Heart right ventricle (tissue), 16 donors: Measurements from ENCODE around the gene EFNB3. TPM values are rescaled to one million over a fixed set of nuclear protein-coding genes. Genes with fewer than 3 reads are reported as not detected.
A peak's percentile ranks its signal among the peaks of the same experiment; 100 is the strongest.

ENCODE experiments used
- ATAC-seq, 8 donors: fragments of 200-7000 bp; cut with Tn5 transposase; one replicate each; pipeline ENCODE4 v1.9.1; 2020; ENCODE audit warnings: mild to moderate bottlenecking in 8 of 8, moderate library complexity in 8 of 8, moderate number of reproducible peaks in 1 of 8
- DNase-seq, 2 donors: peaks; one replicate each; pipeline ENCODE4 v3.0.0-alpha.2; 2020
- H3K27ac ChIP-seq, 10 donors: fragments of 200-600 bp; sonication (generic) in 2 of 10; one replicate each; pipeline versions ENCODE4 v1.5.0 to v1.8.0; 2020 to 2022; ENCODE audit warnings: mild to moderate bottlenecking in 3 of 10
- H3K27me3 ChIP-seq, 7 donors: fragments of 200-600 bp; one replicate each; pipeline ENCODE4 v1.8.0; 2021 to 2022; ENCODE audit warnings: mild to moderate bottlenecking in 2 of 7
- H3K36me3 ChIP-seq, 9 donors: fragments of 200-600 bp; sonication (generic) in 1 of 9; one replicate each; pipeline versions ENCODE4 v1.5.0 to v1.8.0; 2020 to 2022; ENCODE audit warnings: mild to moderate bottlenecking in 2 of 9
- H3K4me1 ChIP-seq, 9 donors: fragments of 200-600 bp; sonication (generic) in 1 of 9; one replicate each; pipeline versions ENCODE4 v1.5.0 to v1.8.0; 2020 to 2022; ENCODE audit warnings: mild to moderate bottlenecking in 4 of 9
- H3K4me3 ChIP-seq, 10 donors: fragments of 200-600 bp; sonication (generic) in 2 of 10; one replicate each; pipeline versions ENCODE4 v1.5.0 to v1.8.0; 2020 to 2022; ENCODE audit warnings: mild to moderate bottlenecking in 7 of 10, moderate library complexity in 2 of 10
- H3K9me3 ChIP-seq, 11 donors: fragments of 200-600 bp in 10 of 11; sonication (generic) in 2 of 11; one replicate each; pipeline versions ENCODE4 v1.5.0 to v1.8.0; 2013 to 2022; ENCODE audit warnings: mild to moderate bottlenecking in 2 of 11, control low read depth in 1 of 11, moderate library complexity in 1 of 11
- CTCF ChIP-seq, 9 donors: fragments of 200-600 bp; sonication (generic) in 2 of 9; IDR thresholded peaks; one replicate each; pipeline versions ENCODE4 v1.5.0 to v1.8.0; 2021 to 2022; ENCODE audit warnings: antibody characterized with exemption in 9 of 9, mild to moderate bottlenecking in 5 of 9, moderate library complexity in 1 of 9
- WGBS, 2 donors: extraction: QIAGEN DNeasy Blood & Tissue Kit; methylation state at CpG; one replicate each; pipeline ENCODE4 v1.1.7; 2013; ENCODE audit warnings: inconsistent platforms in 1 of 2; 5-methylcytosine and 5-hydroxymethylcytosine counted together
- intact Hi-C, 10 donors: fragments of 100-400 bp; cut with DNase I; formaldehyde crosslinking; loops; one replicate each; pipeline versions ENCODE4 v1.11.1 to v1.14.2; 2022
- polyA plus RNA-seq, 2 donors: library from polyadenylated mRNA; stranded (reverse); fragments of 200-250 nt; gene quantifications; one replicate each; pipeline ENCODE4 v1.2.3, GENCODE V29; 2013
- total RNA-seq, 10 donors: library from RNA; stranded (reverse); fragmentation: NEBNext Ultra II Directional in 3 of 10; extraction: Animal tissue kit (Norgen Biotek cat#: 25700) in 3 of 10; gene quantifications; one replicate each; pipeline versions ENCODE4 v1.2.1 to v1.2.4, GENCODE V29; 2021 to 2023
- donor health status: Arrhythmogenic right ventricular cardiomyopathy.
- donor health status: ischemic (EF 13 %, LVEDD 7.1; RV severe dilation, severe dysfunction).
- donor health status: healthy with polysubstance abuse.
- donor health status: DM: no; HTN: yes; CAD: no.
- donor health status: DM: no; HTN: no; CAD: no.
- donor health status: ischemic (EF 25% LVEDD 6.9; RV normal size, moderate dysfunction).
- donor health status: ischemic (EF 25% LVEDD 5.7; RV mildly dilated, moderate dysfunction).
- donor health status: healthy.
- donor health status: DM: yes; HTN: yes; CAD: no.
- donor health status: Ischemic cardiomyopathy.
- donor health status: ischemic (EF 35%, LVEDD 5.7; RV mildly dilated, moderate dysfunction).
- donor health status: nonischemic (EF 11% LVEDD 7.7; RV severe dilation, severe dysfunction).
- donor health status: DM: yes; HTN: yes; CAD: no.
- donor health status: PGD.
- donor health status: ischemic (EF 29% LVEDD 5.4; RV normal size, mild dysfunction).
- donor health status: nonischemic (EF 23%, LVEDD 6.1; RV moderate dilation, normal function).

The EFNB3 gene
- total and polyA plus RNA-seq, 12 donors: 0.17 to 1.3 (median 0.53) TPM

DNA sequence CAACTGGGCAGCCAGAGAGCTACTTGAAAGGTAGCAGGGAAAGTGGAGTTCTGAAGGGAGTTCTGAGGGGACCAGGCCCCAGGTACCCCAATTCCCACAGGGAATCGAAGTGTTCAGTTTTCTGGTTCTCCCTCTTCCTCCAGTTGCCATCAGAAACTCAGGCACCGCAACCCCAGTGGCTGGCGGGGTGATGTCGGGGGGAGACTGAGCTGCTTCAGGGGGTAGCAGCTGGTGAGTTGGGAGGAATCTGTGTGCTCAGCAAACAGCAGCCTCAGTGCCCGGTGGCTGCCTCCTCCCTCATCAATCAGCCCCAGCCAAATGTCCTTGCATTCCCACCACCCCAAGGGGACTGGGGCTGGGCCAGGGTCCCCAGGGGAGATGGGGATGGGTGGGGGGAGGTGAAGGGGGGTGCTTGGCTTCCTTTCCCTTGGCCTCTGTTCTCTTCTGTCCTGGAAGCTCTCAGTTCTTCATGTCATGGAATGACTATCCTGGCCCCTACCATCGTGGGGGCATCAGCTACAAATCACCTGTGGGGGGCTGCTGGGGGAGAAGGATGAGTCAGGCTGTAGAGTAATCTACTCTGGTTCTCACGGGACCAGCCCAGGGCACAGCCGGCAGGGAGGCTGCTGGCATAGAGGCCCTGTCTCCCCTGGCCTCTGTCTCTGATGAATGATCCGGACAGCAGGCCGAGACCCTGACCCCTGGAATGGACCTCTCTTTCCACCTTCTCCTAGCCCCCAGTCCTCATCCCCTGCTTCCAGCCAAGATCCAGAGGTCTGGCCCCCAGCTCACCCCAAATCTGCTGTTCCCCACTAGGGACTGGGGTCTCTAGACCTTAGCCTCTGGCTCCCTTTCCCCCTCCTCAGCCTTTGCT lies 10.0 kb downstream of the EFNB3 start:
- peaks cover 4 to 83% (median 57%) of the 10 kb centered on the region in 7 donors for H3K27me3 ChIP-seq
- peaks cover 3 to 31% (median 8%) of the 10 kb centered on the region in 9 donors for H3K4me1 ChIP-seq
- intact Hi-C loops: no loop called here
- H3K4me3 ChIP-seq: no peak overlapping the region
- 77 to 83% methylated on average over 10 of the region's 10 CpGs for WGBS, 2 donors
- DNase-seq (no peak), ATAC-seq (no peak)
- H3K9me3 ChIP-seq: no peaks in the 10 kb centered on the region
- TF ChIP-seq CTCF (IDR thresholded peaks at IDR 0.05): no peak
- H3K36me3 ChIP-seq: no peaks in the 10 kb centered on the region
- no peak overlapping the region for H3K27ac ChIP-seq

- H3K27me3 ChIP-seq: peaks cover 4 to 95% (median 49%) of the 10 kb centered on the region in 7 donors
- H3K36me3 ChIP-seq: no peaks in the 10 kb centered on the region
- H3K4me3 ChIP-seq: peak overlapping the region; percentile 37 to 72 (median 63)
- WGBS, 2 donors: 35 to 42% methylated on average over 20 of the region's 20 CpGs
- TF ChIP-seq CTCF (IDR thresholded peaks at IDR 0.05): no peak
- ATAC-seq (no peak), DNase-seq (no peak)
- intact Hi-C loops: no loop called here
- H3K27ac ChIP-seq: peak overlapping the region in 1 of 10 donors; percentile 63
- peaks cover 3 to 22% (median 8%) of the 10 kb centered on the region in 9 donors for H3K4me1 ChIP-seq
- no peaks in the 10 kb centered on the region for H3K9me3 ChIP-seq
These were observed 11.2 kb downstream of the EFNB3 start for GRCh38 chr17:7715936-7716886.

DNA sequence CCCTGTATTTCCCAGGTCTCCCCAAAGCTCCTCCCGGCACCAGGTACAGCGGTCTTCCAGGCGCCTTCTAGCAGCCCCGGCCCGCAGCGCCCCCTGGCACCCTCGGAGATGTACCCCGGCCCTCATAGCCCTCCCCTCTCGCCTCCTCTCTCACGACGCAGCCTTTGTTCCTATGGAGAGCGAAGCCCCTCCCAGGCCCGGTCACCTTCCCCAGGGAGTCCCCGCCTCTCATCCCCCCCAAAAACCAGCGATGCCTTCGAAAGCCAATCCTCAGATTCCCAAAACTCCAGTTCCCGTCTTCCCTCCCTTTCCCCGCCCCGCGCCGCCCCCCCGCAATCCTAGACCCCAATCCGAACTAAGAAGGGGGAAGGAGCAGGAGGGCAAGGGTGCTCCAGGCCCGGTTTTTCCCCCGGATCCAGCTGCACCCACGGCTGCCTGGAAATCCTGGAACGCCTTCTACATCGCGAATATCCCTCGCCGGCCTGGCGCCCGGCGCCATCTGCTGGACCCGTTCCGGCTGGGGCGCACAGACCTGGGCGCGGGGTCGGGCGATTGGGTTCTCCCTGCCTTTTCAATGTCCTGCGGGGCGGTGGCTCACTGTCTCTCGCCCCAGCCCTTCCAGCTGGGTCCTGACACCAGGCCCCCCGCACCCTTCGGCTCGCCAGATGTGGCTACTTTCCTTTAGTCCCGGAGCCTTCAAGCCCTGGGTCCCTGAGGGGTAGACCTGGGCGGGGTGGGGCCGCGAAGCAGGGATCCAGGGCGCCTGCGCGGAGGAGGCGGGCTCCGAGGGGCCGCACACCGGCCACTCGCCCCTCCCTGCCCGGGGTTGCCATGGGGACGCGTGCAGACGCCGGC lies 12.1 kb downstream of the EFNB3 start, which contains the start of gene DNAH2:
Gene DNAH2 (plus strand): TSS at position 844 of the 855 bp plus-strand sequence. CDS start 1,991 bp downstream, outside the sequence.
- WGBS, 2 donors: 1% methylated on average over 64 of the region's 64 CpGs
- H3K4me3 ChIP-seq: peak within 1 kb of the TSS; percentile 37 to 72 (median 63)
- H3K4me1 ChIP-seq: peaks cover 3 to 22% (median 8%) of the 10 kb centered on the region in 9 donors
- ATAC-seq (peak; percentile 84 to 94 (median 90)), DNase-seq (peak; percentile 78 to 87)
- peak within 1 kb of the TSS in 7 of 10 donors; percentile 9 to 63 (median 40) for H3K27ac ChIP-seq
- H3K9me3 ChIP-seq: no peaks in the 10 kb centered on the region
- intact Hi-C loops: no loop called here
- peak; percentile 14 to 71 (median 51) for TF ChIP-seq CTCF (IDR thresholded peaks at IDR 0.05)
- peaks cover 4 to 93% (median 40%) of the 10 kb centered on the region in 7 donors for H3K27me3 ChIP-seq
- H3K36me3 ChIP-seq: no peaks in the 10 kb centered on the region
